Activated T-helper 17 cell treated with anti-CD3 and anti-CD28 coated beads, Interleukin-2, amount 50 U/mL, for 72 hours (primary cell): ENCODE results near the gene CTDNEP1. TPM values are rescaled to one million over a fixed set of nuclear protein-coding genes. Genes with fewer than 3 reads are reported as not detected.

ENCODE experiments used
- ATAC-seq: fragments of 150-1000 bp; cut with Tn5 transposase; replicated peaks from 2 replicates; pipeline ENCODE4 v1.10.0; 2021; ENCODE audit warnings: mild to moderate bottlenecking, moderate library complexity
- H3K27ac Mint-ChIP-seq: one replicate; pipeline ENCODE4 v1.8.0; 2022; ENCODE audit warnings: mixed read lengths
- H3K27me3 Mint-ChIP-seq: one replicate; pipeline ENCODE4 v1.8.0; 2022; ENCODE audit warnings: mixed read lengths
- H3K36me3 Mint-ChIP-seq: one replicate; pipeline ENCODE4 v1.8.0; 2022; ENCODE audit warnings: low read depth, mild to moderate bottlenecking, mixed read lengths
- H3K4me1 Mint-ChIP-seq: one replicate; pipeline ENCODE4 v1.8.0; 2022; ENCODE audit warnings: mixed read lengths
- H3K4me3 Mint-ChIP-seq: one replicate; pipeline ENCODE4 v1.8.0; 2022; ENCODE audit warnings: mild to moderate bottlenecking, mixed read lengths
- H3K9me3 Mint-ChIP-seq: one replicate; pipeline ENCODE4 v1.8.0; 2022; ENCODE audit warnings: mixed read lengths
- total RNA-seq, 2 donors: library from RNA; stranded (reverse); gene quantifications; one replicate each; pipeline ENCODE4 v1.2.3, GENCODE V29; 2022

Gene CTDNEP1
- total RNA-seq, 2 donors from 2014 or later, result 152 to 209 TPM

DNA sequence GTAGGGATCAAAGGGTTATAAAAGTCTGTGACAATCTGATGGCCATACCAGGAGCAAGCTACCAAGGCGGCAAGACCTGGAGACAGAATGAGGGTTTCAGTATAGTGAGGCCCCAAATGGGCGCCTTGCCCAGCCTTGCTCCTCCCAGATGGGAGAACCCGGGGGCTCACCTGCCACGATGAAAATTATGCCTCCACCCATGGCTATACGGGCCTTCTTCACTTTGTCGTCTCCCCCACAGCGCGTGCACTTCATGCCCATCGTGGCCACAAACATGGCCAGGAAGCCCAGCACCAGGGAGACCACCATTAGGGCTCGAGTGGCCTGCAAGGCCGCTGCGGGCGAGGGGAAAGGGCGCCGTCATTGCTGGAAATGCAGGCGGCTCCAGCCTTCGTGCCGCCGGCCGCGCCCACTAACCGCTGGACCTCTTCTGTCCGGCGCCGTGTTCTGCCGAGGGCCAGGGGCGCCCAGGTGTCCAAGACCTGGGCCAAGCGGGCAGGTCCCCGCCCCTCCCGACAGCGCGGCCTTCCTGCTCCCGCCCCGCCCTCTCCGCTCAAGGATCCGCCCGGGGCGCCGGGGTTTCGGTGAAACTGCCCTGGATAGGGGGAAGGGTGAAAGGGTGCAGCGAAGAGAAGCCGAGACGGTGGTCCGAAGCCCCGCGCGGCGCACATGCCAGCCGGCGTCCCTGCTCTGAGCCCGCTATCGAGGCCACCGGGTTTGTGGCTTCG lies 9.3 kb upstream of the CTDNEP1 start:
- Mint-ChIP-seq H3K36me3 (peaks cover 45% of the 10 kb centered on the region), H3K4me1 (peaks cover 10% of the 10 kb centered on the region), H3K9me3 (no peaks in the 10 kb centered on the region), H3K27me3 (peaks cover 13% of the 10 kb centered on the region), H3K27ac (no peak overlapping the region), H3K4me3 (peak overlapping the region; percentile 77)
- ATAC-seq, result peak; percentile 75

DNA sequence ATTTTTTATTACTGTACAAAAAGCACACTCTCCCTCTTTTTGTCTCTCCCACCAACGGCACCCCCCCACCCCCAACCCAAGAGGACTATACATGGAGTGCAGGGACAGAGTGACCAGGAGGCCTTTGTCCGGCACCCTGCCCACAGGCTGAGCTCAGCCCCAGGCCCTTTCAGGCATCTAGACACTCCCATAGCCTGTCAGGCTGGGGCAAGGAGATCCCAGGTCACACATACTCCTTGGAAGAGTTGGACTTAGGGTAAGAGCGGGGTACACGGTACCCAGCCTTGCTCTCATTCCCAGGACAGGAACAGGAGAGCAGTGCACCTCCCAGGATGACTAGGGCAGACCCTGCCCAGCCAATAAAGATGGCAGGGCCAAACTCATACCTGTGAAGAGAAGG lies 8.6 kb upstream of the CTDNEP1 start:
- Mint-ChIP-seq H3K9me3 (no peaks in the 10 kb centered on the region), H3K4me3 (peak overlapping the region; percentile 77), H3K36me3 (peaks cover 51% of the 10 kb centered on the region), H3K4me1 (peaks cover 10% of the 10 kb centered on the region), H3K27ac (no peak overlapping the region), H3K27me3 (peaks cover 13% of the 10 kb centered on the region)
- ATAC-seq, result no peak

DNA sequence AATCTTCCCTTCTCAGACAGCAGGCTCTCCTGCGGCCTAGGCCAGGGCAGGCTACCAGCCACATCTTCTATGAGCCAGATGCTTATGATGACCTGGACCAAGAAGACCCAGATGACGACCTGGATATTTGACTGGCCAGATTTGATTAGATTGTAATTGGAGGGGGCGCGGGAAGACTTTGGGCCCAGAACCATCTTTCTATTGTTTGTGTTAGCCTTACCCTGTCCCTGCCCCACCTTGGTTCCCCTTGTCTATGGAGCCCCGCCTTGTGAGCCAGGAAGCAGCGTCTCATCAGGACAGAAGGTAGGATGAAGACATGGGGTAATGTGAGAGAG lies 8.0 kb upstream of the CTDNEP1 start:
- Mint-ChIP-seq H3K36me3 (peaks cover 58% of the 10 kb centered on the region), H3K4me3 (no peak overlapping the region), H3K27me3 (peaks cover 13% of the 10 kb centered on the region), H3K9me3 (no peaks in the 10 kb centered on the region), H3K27ac (no peak overlapping the region), H3K4me1 (peaks cover 10% of the 10 kb centered on the region)
- ATAC-seq, result no peak

DNA sequence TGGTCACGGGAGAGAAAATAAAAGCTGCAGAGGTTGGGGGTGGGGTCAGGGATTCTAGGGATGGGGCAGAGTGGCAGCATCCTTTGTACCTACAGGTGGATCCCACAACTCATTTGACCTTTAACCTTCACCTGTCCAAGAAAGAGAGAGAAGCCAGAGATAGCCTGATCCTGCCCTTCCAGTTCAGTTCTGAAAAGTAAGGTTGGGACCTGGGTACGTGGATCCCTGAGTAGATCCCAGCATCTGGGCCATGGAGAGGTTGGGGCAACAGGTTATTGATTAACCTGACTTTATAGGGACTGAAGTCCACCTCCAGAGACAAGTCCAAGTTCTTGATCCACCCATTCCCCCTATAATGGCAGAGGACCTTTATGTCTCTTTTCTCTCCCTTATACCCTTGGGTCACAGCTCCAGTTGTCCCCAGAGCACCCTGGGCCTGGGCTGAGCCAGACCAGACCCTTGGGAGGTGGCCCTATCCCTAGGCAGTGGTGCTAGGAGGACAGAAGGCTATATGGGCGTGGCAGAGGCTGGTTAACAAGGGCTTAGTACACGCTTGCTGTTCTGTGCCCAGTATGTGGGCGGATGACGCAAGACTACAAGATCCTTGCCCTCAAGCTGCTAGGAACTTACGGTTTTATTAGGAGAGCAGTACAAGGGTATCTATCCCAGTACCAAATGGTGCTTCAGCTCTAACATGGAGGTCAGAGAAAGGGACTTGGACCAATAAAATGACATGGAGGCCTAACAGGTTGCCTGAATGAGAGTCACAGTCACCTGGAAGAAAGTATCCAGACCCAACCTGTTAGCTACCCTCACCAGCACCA lies 7.4 kb upstream of the CTDNEP1 start:
- Mint-ChIP-seq H3K9me3 (no peaks in the 10 kb centered on the region), H3K4me3 (no peak overlapping the region), H3K27me3 (peaks cover 11% of the 10 kb centered on the region), H3K4me1 (peaks cover 10% of the 10 kb centered on the region), H3K36me3 (peaks cover 63% of the 10 kb centered on the region), H3K27ac (no peak overlapping the region)
- no peak for ATAC-seq

DNA sequence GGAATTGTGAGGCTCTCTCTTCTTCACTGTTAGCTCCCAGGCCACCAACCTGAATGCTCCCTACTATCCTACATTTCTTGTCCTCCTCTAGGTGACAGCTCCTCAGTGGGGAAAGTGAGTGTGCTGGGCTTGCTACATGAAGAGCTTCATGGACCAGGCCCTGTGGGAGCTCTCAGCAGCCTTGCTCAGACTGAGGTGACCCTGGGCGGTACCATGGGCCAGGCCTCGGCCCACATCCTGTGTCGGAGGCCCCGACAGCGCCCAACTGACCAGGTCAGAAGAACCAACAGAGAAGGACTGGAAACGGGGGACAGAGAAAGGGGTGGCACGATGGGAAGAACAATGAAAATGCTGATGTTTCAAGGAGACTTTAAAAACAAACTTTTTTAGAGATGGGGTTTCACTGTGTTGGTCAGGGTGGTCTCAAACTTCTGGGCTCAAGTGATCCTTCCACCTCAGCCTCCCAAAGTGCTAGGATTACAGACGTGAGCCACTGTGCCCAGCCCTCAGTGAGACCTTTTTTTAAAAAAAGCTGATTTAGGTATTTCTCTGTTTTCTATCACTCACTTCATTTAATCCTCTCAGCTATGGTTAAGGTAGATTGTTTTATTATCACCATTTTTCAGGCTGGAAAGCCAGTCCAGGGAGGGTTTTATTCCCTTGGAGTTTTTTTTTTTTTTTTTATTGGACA lies 5.4 kb upstream of the CTDNEP1 start:
- H3K9me3 Mint-ChIP-seq, result no peaks in the 10 kb centered on the region
- H3K36me3 Mint-ChIP-seq, result peaks cover 84% of the 10 kb centered on the region

DNA sequence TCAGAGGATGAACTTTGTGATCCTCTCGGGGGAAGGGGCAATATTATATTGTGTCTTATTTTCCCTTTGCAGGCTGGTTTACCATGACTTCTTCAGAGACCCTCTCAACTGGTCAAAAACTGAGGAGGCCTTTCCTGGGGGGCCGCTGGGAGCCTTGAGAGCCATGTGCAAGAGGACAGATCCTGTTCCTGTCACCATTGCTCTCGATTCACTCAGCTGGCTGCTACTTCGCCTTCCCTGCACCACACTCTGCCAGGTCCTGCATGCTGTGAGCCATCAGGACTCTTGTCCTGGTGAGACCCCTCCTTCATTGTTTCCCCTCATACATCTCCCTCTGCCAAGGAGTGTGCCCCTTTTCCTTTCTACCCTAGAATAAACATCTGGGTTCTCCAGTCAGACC lies 3.0 kb upstream of the CTDNEP1 start:
- H3K4me3 Mint-ChIP-seq, result peak overlapping the region; percentile 7
- H3K27ac Mint-ChIP-seq, result peak overlapping the region; percentile 33
- H3K27me3 Mint-ChIP-seq, result no peaks in the 10 kb centered on the region
- peaks cover 11% of the 10 kb centered on the region for H3K4me1 Mint-ChIP-seq
- H3K36me3 Mint-ChIP-seq, result peaks cover 94% of the 10 kb centered on the region
- no peak for ATAC-seq
- H3K9me3 Mint-ChIP-seq, result no peaks in the 10 kb centered on the region

More for the DNA sequence above, 5.4 kb upstream of the CTDNEP1 start:
- peaks cover 11% of the 10 kb centered on the region for H3K4me1 Mint-ChIP-seq
- no peak for ATAC-seq
- H3K4me3 Mint-ChIP-seq, result no peak overlapping the region
- H3K27me3 Mint-ChIP-seq, result no peaks in the 10 kb centered on the region
- peak overlapping the region; percentile 46 for H3K27ac Mint-ChIP-seq

DNA sequence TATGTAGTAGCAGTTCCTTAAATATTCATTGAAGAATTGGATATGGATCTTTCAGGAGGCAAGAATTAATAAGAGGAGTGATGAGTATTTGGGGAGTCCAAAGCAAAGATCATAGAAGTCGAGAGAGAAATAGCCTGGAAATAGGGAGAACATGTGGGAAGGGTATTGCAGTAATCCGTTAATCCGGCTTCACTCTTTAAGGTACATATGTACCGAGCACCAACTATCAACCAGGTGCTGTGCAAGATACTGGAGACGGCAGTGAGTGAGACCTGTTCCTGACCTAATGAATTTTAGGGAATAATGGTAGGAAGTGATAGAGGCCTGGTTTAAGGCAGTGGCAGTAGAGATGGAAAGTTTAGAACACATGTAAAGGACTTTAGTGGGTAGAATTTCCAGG lies 1.5 kb upstream of the CTDNEP1 start:
- H3K27me3 Mint-ChIP-seq, result no peaks in the 10 kb centered on the region
- H3K4me3 Mint-ChIP-seq, result peak overlapping the region; percentile 93
- ATAC-seq, result no peak
- H3K27ac Mint-ChIP-seq, result peak overlapping the region; percentile 100
- H3K4me1 Mint-ChIP-seq, result peaks cover 16% of the 10 kb centered on the region
- H3K9me3 Mint-ChIP-seq, result no peaks in the 10 kb centered on the region
- H3K36me3 Mint-ChIP-seq, result peaks cover 92% of the 10 kb centered on the region

DNA sequence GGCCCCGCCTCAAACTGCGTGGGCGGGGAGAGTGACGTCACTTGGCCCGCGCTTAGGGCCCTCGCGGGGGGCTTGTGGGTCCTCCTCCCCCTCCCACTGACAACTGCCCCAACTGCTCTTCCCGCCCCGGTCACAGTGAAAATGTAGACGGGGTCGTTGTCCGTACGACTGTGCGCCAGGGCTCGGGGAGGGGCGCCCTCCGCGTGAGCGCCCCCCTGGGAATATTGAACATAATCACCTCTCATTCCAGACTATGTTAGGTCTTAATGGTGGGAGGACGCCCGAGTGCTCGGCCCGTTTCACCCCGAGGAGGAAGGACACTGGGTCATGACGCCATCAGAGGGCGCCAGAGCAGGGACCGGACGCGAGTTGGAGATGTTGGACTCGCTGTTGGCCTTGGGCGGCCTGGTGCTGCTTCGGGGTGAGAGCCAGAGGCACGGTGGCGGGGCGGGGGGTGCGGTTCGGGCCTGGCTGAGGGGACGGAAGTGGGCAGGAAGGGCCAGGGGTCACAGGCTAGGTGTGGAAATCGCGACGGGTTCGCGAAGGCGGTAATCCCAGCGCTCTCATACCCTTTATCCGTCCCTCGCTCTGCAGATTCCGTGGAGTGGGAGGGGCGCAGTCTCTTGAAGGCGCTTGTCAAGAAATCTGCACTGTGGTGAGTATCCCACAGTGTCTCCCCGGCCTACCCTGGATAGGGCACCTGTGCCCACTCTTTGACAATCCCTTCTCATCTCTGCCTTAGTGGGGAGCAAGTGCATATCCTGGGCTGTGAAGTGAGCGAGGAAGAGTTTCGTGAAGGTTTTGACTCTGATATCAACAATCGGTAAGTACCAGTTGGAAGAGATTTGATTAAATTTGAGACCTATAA lies 876 bp upstream of the CTDNEP1 start, which contains the start of gene ELP5:
Gene ELP5 (plus strand): TSS at position 40 of the 868 bp plus-strand sequence. CDS start 336 bp downstream, at position 376.
- H3K4me3 Mint-ChIP-seq, result peak within 1 kb of the TSS; percentile 93
- H3K9me3 Mint-ChIP-seq, result no peaks in the 10 kb centered on the region
- H3K27me3 Mint-ChIP-seq, result no peaks in the 10 kb centered on the region
- peak within 1 kb of the TSS; percentile 100 for H3K27ac Mint-ChIP-seq
- peak; percentile 69 for ATAC-seq
- H3K4me1 Mint-ChIP-seq, result peaks cover 16% of the 10 kb centered on the region
- H3K36me3 Mint-ChIP-seq, result peaks cover 86% of the 10 kb centered on the region

DNA sequence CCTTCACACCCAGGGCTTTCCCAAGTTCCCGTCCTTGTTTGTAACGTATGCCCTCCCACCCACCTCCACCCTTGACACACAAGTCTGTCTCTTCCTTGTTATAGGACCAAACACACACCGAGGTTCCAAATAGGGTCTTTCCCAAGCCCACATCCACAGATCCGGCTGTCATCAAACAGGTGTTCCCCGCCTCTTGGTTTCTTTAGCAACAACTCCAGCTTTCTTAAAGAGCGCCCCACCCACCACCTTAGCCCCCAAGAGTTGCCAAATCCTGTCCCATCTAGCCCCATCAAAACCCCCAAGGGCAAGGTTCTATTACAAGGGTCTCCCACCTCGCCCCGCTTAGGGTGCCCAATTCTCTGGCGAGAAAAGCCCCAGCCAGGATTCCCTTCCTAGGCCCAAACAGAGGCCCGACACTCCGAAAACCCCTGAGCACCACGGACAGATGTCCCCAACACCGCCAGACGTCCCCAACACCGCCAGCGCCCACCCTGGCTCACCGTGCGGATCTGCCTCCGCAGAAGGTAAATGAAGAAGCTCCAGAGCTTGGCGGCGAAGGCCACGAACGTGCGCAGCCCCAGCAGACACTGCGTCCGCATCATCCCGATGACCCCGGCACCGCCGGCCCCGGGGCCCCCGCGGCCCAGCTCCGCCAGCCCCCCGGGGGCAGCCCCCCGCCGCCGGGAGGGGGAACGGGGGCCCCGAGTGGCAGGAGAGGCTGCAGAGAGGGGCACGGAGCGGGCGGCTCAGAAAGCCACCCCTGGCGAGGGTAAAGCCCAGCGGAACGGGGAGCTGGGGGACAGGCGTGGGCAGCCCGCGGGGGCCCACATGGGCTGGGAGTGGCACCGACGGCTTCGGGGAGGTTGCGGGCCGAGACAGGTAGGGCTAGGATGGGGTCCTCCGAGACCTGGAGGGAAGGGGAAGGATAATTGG lies 573 bp downstream of the CTDNEP1 start:
- Mint-ChIP-seq H3K9me3 (no peaks in the 10 kb centered on the region), H3K4me3 (peak overlapping the region; percentile 93), H3K4me1 (peaks cover 21% of the 10 kb centered on the region), H3K27me3 (no peaks in the 10 kb centered on the region), H3K36me3 (peaks cover 84% of the 10 kb centered on the region), H3K27ac (peak overlapping the region; percentile 96)
- ATAC-seq, result peak; percentile 5

DNA sequence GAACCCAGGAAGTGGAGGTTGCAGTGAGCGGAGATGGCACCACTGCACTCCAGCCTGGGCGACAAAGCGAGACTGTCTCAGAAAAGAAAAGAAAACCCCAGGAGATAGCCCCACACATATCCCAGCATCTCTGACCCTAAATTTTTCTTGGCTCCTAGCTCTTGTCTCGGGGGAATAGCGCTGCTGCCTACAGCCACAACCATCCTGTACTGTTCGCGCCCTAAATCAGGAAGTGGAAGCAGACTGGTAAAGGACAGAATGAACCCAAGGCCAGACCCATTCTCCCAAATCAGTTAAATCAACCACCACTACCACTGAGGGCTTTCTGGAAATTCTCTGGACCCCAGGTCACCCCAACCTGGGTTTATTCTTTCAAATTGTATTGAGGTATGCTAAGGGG lies 1.7 kb downstream of the CTDNEP1 start:
- peaks cover 21% of the 10 kb centered on the region for H3K4me1 Mint-ChIP-seq
- ATAC-seq, result no peak
- H3K4me3 Mint-ChIP-seq, result peak overlapping the region; percentile 93
- no peaks in the 10 kb centered on the region for H3K9me3 Mint-ChIP-seq
- H3K36me3 Mint-ChIP-seq, result peaks cover 81% of the 10 kb centered on the region
- H3K27me3 Mint-ChIP-seq, result no peaks in the 10 kb centered on the region
- peak overlapping the region; percentile 96 for H3K27ac Mint-ChIP-seq

DNA sequence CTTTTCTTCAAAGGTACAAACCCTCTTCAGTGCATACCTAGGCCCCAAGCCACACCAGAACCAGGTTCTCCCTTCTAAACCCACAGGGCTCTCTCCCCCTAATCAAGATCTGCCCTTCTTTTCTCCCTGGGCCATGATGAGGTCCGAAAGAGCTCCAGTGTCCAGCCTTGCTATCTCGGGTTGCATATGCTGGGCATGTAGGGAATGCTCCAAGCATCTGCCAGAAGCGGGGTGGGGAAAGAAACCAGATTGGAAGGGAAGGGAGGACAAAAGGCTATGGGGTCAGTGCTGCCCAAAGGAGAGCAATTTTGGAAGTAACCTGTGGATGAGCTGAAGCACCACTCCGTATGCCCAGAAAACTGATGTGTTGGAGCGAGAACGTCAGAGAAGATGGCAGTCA lies 2.3 kb downstream of the CTDNEP1 start:
- peak overlapping the region; percentile 93 for H3K4me3 Mint-ChIP-seq
- peak overlapping the region; percentile 96 for H3K27ac Mint-ChIP-seq

DNA sequence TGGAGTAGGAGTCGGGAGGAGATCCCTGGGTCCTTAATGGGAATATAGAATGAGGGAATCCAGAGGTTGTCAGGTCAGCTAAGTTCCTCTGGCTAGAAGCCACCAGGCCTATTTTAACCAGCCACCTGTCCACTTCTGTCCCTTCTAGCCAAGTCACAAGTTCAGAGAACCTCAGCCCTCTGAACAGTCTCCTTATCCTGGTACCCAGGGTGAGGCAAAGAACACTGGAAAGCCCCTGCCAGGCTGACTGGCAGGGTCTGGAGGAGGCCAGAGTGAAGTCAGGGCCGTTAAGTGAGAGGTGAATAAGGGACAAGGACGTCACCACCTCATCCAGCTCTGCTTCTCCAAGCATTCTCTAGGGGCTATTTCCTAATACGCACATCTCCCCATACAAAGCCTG lies 2.7 kb downstream of the CTDNEP1 start:
- Mint-ChIP-seq H3K36me3 (peaks cover 81% of the 10 kb centered on the region), H3K27ac (peak overlapping the region; percentile 96), H3K4me3 (peak overlapping the region; percentile 93), H3K4me1 (peaks cover 21% of the 10 kb centered on the region), H3K9me3 (no peaks in the 10 kb centered on the region), H3K27me3 (no peaks in the 10 kb centered on the region)
- ATAC-seq, result no peak

More for the DNA sequence above, 2.3 kb downstream of the CTDNEP1 start:
- ATAC-seq, result no peak
- H3K27me3 Mint-ChIP-seq, result no peaks in the 10 kb centered on the region
- H3K36me3 Mint-ChIP-seq, result peaks cover 81% of the 10 kb centered on the region
- H3K4me1 Mint-ChIP-seq, result peaks cover 21% of the 10 kb centered on the region
- no peaks in the 10 kb centered on the region for H3K9me3 Mint-ChIP-seq

DNA sequence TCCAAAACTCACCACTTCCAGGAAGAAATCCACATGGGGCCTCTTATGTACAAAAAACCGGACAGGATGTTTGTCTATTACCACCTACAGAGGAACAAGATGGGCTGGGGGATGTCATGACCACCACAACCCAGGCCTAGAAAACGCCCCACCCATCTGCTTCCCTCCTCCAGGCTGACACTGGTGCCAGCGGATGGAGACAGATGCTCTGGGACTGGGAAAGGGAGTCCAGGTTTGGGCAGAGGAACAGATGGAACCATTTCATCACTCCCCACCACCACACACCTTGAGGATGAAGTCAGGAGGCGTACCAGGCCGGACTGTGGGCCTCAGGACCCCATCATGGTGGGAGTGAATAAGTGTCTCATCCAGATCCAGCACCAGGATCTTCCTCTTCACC lies 4.8 kb downstream of the CTDNEP1 start:
- no peak for ATAC-seq
- Mint-ChIP-seq H3K4me1 (peaks cover 20% of the 10 kb centered on the region), H3K36me3 (peaks cover 81% of the 10 kb centered on the region), H3K27ac (peak overlapping the region; percentile 44), H3K9me3 (no peaks in the 10 kb centered on the region), H3K27me3 (no peaks in the 10 kb centered on the region), H3K4me3 (no peak overlapping the region)
